HAP-1 (cell line): ENCODE data around the gene CDH2.

ENCODE experiments used
- DNase-seq, 2 experiments: peaks; one replicate each; pipeline ENCODE4 v3.0.0-alpha.2; 2016 to 2020; ENCODE audit warnings: low spot score in 2 of 2
- H3K27me3 ChIP-seq: fragments of 250-450 bp; sonication (Bioruptor Pico); 2 replicates; pipeline ENCODE4 v1.5.1; 2020; ENCODE audit warnings: low read depth, mild to moderate bottlenecking, moderate library complexity
- H3K36me3 ChIP-seq: fragments of 250-450 bp; sonication (Bioruptor Pico); replicated peaks from 2 replicates; pipeline ENCODE4 v1.5.1; 2020; ENCODE audit warnings: mild to moderate bottlenecking
- H3K4me1 ChIP-seq: fragments of 250-450 bp; sonication (Bioruptor Pico); 2 replicates; pipeline ENCODE4 v1.5.1; 2020; ENCODE audit warnings: mild to moderate bottlenecking
- H3K4me3 ChIP-seq: fragments of 250-450 bp; sonication (Bioruptor Pico); 2 replicates; pipeline ENCODE4 v1.5.1; 2020; ENCODE audit warnings: mild to moderate bottlenecking, moderate library complexity
- H3K9me3 ChIP-seq: fragments of 250-450 bp; sonication (Bioruptor Pico); 2 replicates; pipeline ENCODE4 v1.5.1; 2020; ENCODE audit warnings: mild to moderate bottlenecking, moderate library complexity
- in situ Hi-C: fragments of 300-500 bp; cut with MboI; formaldehyde crosslinking; loops from 3 replicates; pipeline ENCODE4 v1.14.3; 2020; ENCODE audit warnings: low sequenced_read_pairs, inconsistent platforms, mixed read lengths

Gene CDH2

GRCh38 chr18:28159055-28159454 lies 17.9 kb downstream of the CDH2 start:
- in situ Hi-C loops, result no loop called here
- no peaks in the 10 kb centered on the region for H3K27me3 ChIP-seq
- no peaks in the 10 kb centered on the region for H3K9me3 ChIP-seq
- H3K36me3 ChIP-seq, result no peaks in the 10 kb centered on the region
- no peak overlapping the region for H3K4me3 ChIP-seq
- no peaks in the 10 kb centered on the region; the same call in 1 of the 2 replicates for H3K4me1 ChIP-seq
- no peak for DNase-seq

GRCh38 chr18:28158083-28158581 lies 18.8 kb downstream of the CDH2 start:
- Histone ChIP-seq H3K4me1 (no peaks in the 10 kb centered on the region; the same call in 1 of the 2 replicates), H3K4me3 (no peak overlapping the region), H3K27me3 (no peaks in the 10 kb centered on the region), H3K36me3 (no peaks in the 10 kb centered on the region), H3K9me3 (no peaks in the 10 kb centered on the region)
- in situ Hi-C loops, result no loop called here
- no peak for DNase-seq

- no peaks in the 10 kb centered on the region for H3K36me3 ChIP-seq
- H3K27me3 ChIP-seq, result no peaks in the 10 kb centered on the region
- no peaks in the 10 kb centered on the region for H3K9me3 ChIP-seq
- H3K4me3 ChIP-seq, result no peak overlapping the region
- in situ Hi-C loops, result no loop called here
- no peaks in the 10 kb centered on the region; the same call in none of the 2 replicates for H3K4me1 ChIP-seq
- no peak for DNase-seq
Measured at GRCh38 chr18:28153485-28154065, 23.4 kb downstream of the CDH2 start.

GRCh38 chr18:28152754-28153153 lies 24.2 kb downstream of the CDH2 start:
- no peak for DNase-seq
- in situ Hi-C loops, result no loop called here
- no peaks in the 10 kb centered on the region for H3K9me3 ChIP-seq
- no peak overlapping the region for H3K4me3 ChIP-seq
- no peaks in the 10 kb centered on the region for H3K27me3 ChIP-seq
- peaks cover 6% of the 10 kb centered on the region for H3K4me1 ChIP-seq
- no peaks in the 10 kb centered on the region for H3K36me3 ChIP-seq

GRCh38 chr18:28152354-28152753 lies 24.6 kb downstream of the CDH2 start:
- no peak overlapping the region for H3K4me3 ChIP-seq
- peaks cover 8% of the 10 kb centered on the region for H3K4me1 ChIP-seq
- H3K9me3 ChIP-seq, result no peaks in the 10 kb centered on the region
- in situ Hi-C loops, result no loop called here
- no peaks in the 10 kb centered on the region for H3K27me3 ChIP-seq
- DNase-seq, result no peak
- H3K36me3 ChIP-seq, result no peaks in the 10 kb centered on the region

GRCh38 chr18:28151434-28151833 lies 25.5 kb downstream of the CDH2 start:
- in situ Hi-C loops, result no loop called here
- no peak for DNase-seq
- no peak overlapping the region for H3K4me3 ChIP-seq
- H3K4me1 ChIP-seq, result peaks cover 18% of the 10 kb centered on the region
- no peaks in the 10 kb centered on the region for H3K36me3 ChIP-seq
- H3K9me3 ChIP-seq, result no peaks in the 10 kb centered on the region
- H3K27me3 ChIP-seq, result no peaks in the 10 kb centered on the region

GRCh38 chr18:28150925-28151324 lies 26.0 kb downstream of the CDH2 start:
- in situ Hi-C loops, result no loop called here
- DNase-seq, result no peak
- no peak overlapping the region for H3K4me3 ChIP-seq
- H3K27me3 ChIP-seq, result no peaks in the 10 kb centered on the region
- no peaks in the 10 kb centered on the region for H3K9me3 ChIP-seq
- peaks cover 22% of the 10 kb centered on the region for H3K4me1 ChIP-seq
- H3K36me3 ChIP-seq, result no peaks in the 10 kb centered on the region

GRCh38 chr18:28149810-28150420 lies 27.0 kb downstream of the CDH2 start:
- H3K36me3 ChIP-seq, result no peaks in the 10 kb centered on the region
- H3K9me3 ChIP-seq, result no peaks in the 10 kb centered on the region
- no peaks in the 10 kb centered on the region for H3K27me3 ChIP-seq
- in situ Hi-C loops, result no loop called here
- peaks cover 22% of the 10 kb centered on the region for H3K4me1 ChIP-seq
- DNase-seq, result no peak
- no peak overlapping the region for H3K4me3 ChIP-seq

- no peaks in the 10 kb centered on the region for H3K36me3 ChIP-seq
- in situ Hi-C loops, result no loop called here
- peak; percentile 75 to 92 for DNase-seq
Measured at GRCh38 chr18:28147674-28148171, 29.2 kb downstream of the CDH2 start.

GRCh38 chr18:28143725-28144124 lies 33.2 kb downstream of the CDH2 start:
- no peaks in the 10 kb centered on the region for H3K27me3 ChIP-seq
- no peaks in the 10 kb centered on the region for H3K36me3 ChIP-seq
- no peak overlapping the region for H3K4me3 ChIP-seq
- in situ Hi-C loops, result no loop called here
- H3K9me3 ChIP-seq, result no peaks in the 10 kb centered on the region
- no peak for DNase-seq
- peaks cover 22% of the 10 kb centered on the region for H3K4me1 ChIP-seq

More at GRCh38 chr18:28147674-28148171, 29.2 kb downstream of the CDH2 start:
- Histone ChIP-seq H3K9me3 (no peaks in the 10 kb centered on the region), H3K4me3 (no peak overlapping the region), H3K4me1 (peaks cover 22% of the 10 kb centered on the region), H3K27me3 (no peaks in the 10 kb centered on the region)

- DNase-seq, result no peak
- no peaks in the 10 kb centered on the region for H3K9me3 ChIP-seq
- no peaks in the 10 kb centered on the region for H3K27me3 ChIP-seq
- no peak overlapping the region for H3K4me3 ChIP-seq
- in situ Hi-C loops, result no loop called here
- H3K36me3 ChIP-seq, result no peaks in the 10 kb centered on the region
- H3K4me1 ChIP-seq, result no peaks in the 10 kb centered on the region
Measured at GRCh38 chr18:28138816-28139215, 38.1 kb downstream of the CDH2 start.

- H3K27me3 ChIP-seq, result no peaks in the 10 kb centered on the region
- no peak overlapping the region for H3K4me3 ChIP-seq
- no peaks in the 10 kb centered on the region for H3K9me3 ChIP-seq
- H3K4me1 ChIP-seq, result no peaks in the 10 kb centered on the region
- DNase-seq, result no peak
- H3K36me3 ChIP-seq, result no peaks in the 10 kb centered on the region
- in situ Hi-C loops, result no loop called here
Measured at GRCh38 chr18:28136071-28136470, 40.9 kb downstream of the CDH2 start.

GRCh38 chr18:28134774-28135173 lies 42.2 kb downstream of the CDH2 start:
- H3K4me1 ChIP-seq, result no peaks in the 10 kb centered on the region
- H3K27me3 ChIP-seq, result no peaks in the 10 kb centered on the region
- no peaks in the 10 kb centered on the region for H3K36me3 ChIP-seq
- H3K9me3 ChIP-seq, result no peaks in the 10 kb centered on the region
- DNase-seq, result no peak
- in situ Hi-C loops, result no loop called here
- H3K4me3 ChIP-seq, result no peak overlapping the region

GRCh38 chr18:28132084-28132483 lies 44.8 kb downstream of the CDH2 start:
- Histone ChIP-seq H3K9me3 (no peaks in the 10 kb centered on the region), H3K27me3 (no peaks in the 10 kb centered on the region), H3K4me3 (no peak overlapping the region), H3K36me3 (no peaks in the 10 kb centered on the region), H3K4me1 (0 out of 2 replicates have a peak, but pooled peaks cover 6% of the 10 kb centered on the region)
- in situ Hi-C loops, result no loop called here
- DNase-seq, result no peak
